NCI-H1092 treated with DMSO at 0.1 percent for 48 hours (cell line): Measurements from ENCODE around the gene SPINT4.

Experiments used
- DNase-seq: peaks from one replicate; lab custom pipeline; 2025; lab: John Stamatoyannopoulos, UW

The SPINT4 gene

GRCh38 chr20:45765307-45765875 is 43.2 kb downstream of the SPINT4 start:
- no peak for DNase-seq

GRCh38 chr20:45765980-45766379 is 43.8 kb downstream of the SPINT4 start:
- no peak for DNase-seq

GRCh38 chr20:45768479-45768878 is 46.3 kb downstream of the SPINT4 start:
- DNase-seq = no peak

GRCh38 chr20:45771182-45771759 is 49.1 kb downstream of the SPINT4 start:
- peak; percentile 81 for DNase-seq

GRCh38 chr20:45772693-45773092 is 50.5 kb downstream of the SPINT4 start:
- no peak for DNase-seq

- no peak for DNase-seq
Measured at GRCh38 chr20:45774945-45775344, 52.8 kb downstream of the SPINT4 start.

GRCh38 chr20:45775411-45775810 is 53.3 kb downstream of the SPINT4 start:
- DNase-seq = no peak
